ENCODE results near the gene RAB6B. TPM values are rescaled to one million over a fixed set of nuclear protein-coding genes. Genes with fewer than 3 reads are reported as not detected.

The RAB6B gene
- total and polyA plus RNA-seq, 10 donors, result 1.3 to 20.4 (median 8.5) TPM

GRCh38 chr3:133938770-133939462 lies 43.2 kb upstream of the RAB6B start:
- Histone ChIP-seq H3K4me1 (peaks cover 0 to 19% (median 2%) of the 10 kb centered on the region in 6 donors), H3K36me3 (peaks cover 0 to 65% (median 0%) of the 10 kb centered on the region in 6 donors), H3K9me3 (no peaks in the 10 kb centered on the region), H3K27ac (no peak overlapping the region), H3K27me3 (replicated peaks in 1 of 7) (peaks cover 0 to 2% (median 0%) of the 10 kb centered on the region in 7 donors), H3K4me3 (no peak overlapping the region)
- TF ChIP-seq POLR2A (IDR thresholded peaks at IDR 0.05) (no peak), CTCF (IDR thresholded peaks at IDR 0.05 in 8 of 11, conservative IDR thresholded peaks at IDR 0.05 in 3 of 11) (no peak), POLR2AphosphoS5 (IDR thresholded peaks at IDR 0.05) (no peak)
- DNase-seq, result peak; percentile 69
- intact Hi-C loops (cut with DNase I; ENCODE audit: low total_unique reads), result no loop called here
- WGBS, 5 donors, result 62 to 87% (median 80%) methylated on average over 2 of the region's 2 CpGs

- WGBS, 5 donors, result 84 to 91% (median 89%) methylated on average over 10 of the region's 10 CpGs
These were observed 42.3 kb upstream of the RAB6B start for GRCh38 chr3:133937756-133938601.

GRCh38 chr3:133937061-133937686 lies 41.5 kb upstream of the RAB6B start:
- H3K4me1 ChIP-seq, result peaks cover 0 to 19% (median 2%) of the 10 kb centered on the region in 6 donors
- DNase-seq, result peak; percentile 49
- H3K9me3 ChIP-seq, result no peaks in the 10 kb centered on the region
- peaks cover 0 to 63% (median 0%) of the 10 kb centered on the region in 6 donors for H3K36me3 ChIP-seq
- no peak for TF ChIP-seq POLR2AphosphoS5 (IDR thresholded peaks at IDR 0.05)
- no peak for TF ChIP-seq CTCF (IDR thresholded peaks at IDR 0.05 in 8 of 11, conservative IDR thresholded peaks at IDR 0.05 in 3 of 11)
- no peak for TF ChIP-seq POLR2A (IDR thresholded peaks at IDR 0.05)
- intact Hi-C loops (cut with DNase I; ENCODE audit: low total_unique reads), result no loop called here
- H3K27ac ChIP-seq, result no peak overlapping the region
- no peaks in the 10 kb centered on the region for H3K27me3 ChIP-seq (replicated peaks in 1 of 7)
- no peak overlapping the region for H3K4me3 ChIP-seq
- WGBS, 5 donors, result 67 to 87% (median 80%) methylated on average over 8 of the region's 8 CpGs

More at GRCh38 chr3:133937756-133938601, 42.3 kb upstream of the RAB6B start:
- Histone ChIP-seq H3K27ac (no peak overlapping the region), H3K9me3 (no peaks in the 10 kb centered on the region), H3K36me3 (peaks cover 0 to 71% (median 0%) of the 10 kb centered on the region in 6 donors), H3K4me3 (no peak overlapping the region), H3K4me1 (peaks cover 0 to 19% (median 2%) of the 10 kb centered on the region in 6 donors), H3K27me3 (replicated peaks in 1 of 7) (no peaks in the 10 kb centered on the region)
- no peak for TF ChIP-seq POLR2AphosphoS5 (IDR thresholded peaks at IDR 0.05)
- TF ChIP-seq CTCF (IDR thresholded peaks at IDR 0.05 in 8 of 11, conservative IDR thresholded peaks at IDR 0.05 in 3 of 11), result no peak
- no peak for TF ChIP-seq POLR2A (IDR thresholded peaks at IDR 0.05)
- DNase-seq, result peak; percentile 64
- intact Hi-C loops (cut with DNase I; ENCODE audit: low total_unique reads), result no loop called here
